Measurements from ENCODE around the gene PTPDC1. TPM values are rescaled to one million over a fixed set of nuclear protein-coding genes. Genes with fewer than 3 reads are reported as not detected.

PTPDC1 gene, protein sequence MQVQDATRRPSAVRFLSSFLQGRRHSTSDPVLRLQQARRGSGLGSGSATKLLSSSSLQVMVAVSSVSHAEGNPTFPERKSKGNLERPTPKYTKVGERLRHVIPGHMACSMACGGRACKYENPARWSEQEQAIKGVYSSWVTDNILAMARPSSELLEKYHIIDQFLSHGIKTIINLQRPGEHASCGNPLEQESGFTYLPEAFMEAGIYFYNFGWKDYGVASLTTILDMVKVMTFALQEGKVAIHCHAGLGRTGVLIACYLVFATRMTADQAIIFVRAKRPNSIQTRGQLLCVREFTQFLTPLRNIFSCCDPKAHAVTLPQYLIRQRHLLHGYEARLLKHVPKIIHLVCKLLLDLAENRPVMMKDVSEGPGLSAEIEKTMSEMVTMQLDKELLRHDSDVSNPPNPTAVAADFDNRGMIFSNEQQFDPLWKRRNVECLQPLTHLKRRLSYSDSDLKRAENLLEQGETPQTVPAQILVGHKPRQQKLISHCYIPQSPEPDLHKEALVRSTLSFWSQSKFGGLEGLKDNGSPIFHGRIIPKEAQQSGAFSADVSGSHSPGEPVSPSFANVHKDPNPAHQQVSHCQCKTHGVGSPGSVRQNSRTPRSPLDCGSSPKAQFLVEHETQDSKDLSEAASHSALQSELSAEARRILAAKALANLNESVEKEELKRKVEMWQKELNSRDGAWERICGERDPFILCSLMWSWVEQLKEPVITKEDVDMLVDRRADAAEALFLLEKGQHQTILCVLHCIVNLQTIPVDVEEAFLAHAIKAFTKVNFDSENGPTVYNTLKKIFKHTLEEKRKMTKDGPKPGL
- total RNA-seq, result 7.9 and 11.1 TPM in 2 replicates

DNA sequence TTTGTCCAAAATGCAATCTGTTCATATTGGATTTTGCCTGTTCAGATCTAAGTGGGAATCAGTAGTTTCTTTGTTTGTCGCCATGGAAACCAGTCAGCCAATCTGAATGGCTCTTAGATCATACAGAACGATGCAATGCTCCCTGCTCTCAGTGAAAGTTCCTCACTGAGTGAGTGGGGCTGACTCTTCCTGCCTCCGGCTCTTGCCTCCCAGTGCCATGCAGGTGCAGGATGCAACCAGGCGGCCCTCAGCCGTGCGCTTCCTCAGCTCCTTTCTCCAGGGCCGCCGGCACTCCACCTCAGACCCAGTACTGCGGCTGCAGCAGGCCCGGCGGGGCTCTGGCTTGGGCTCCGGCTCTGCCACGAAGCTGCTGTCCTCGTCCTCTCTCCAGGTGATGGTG lies at the start of gene PTPDC1:
Gene PTPDC1 (plus strand): TSS at position 151 of the 400 bp plus-strand sequence. CDS start 67 bp downstream, at position 218.
- no peak for FAIRE-seq
- TF ChIP-seq, protein P1, sequence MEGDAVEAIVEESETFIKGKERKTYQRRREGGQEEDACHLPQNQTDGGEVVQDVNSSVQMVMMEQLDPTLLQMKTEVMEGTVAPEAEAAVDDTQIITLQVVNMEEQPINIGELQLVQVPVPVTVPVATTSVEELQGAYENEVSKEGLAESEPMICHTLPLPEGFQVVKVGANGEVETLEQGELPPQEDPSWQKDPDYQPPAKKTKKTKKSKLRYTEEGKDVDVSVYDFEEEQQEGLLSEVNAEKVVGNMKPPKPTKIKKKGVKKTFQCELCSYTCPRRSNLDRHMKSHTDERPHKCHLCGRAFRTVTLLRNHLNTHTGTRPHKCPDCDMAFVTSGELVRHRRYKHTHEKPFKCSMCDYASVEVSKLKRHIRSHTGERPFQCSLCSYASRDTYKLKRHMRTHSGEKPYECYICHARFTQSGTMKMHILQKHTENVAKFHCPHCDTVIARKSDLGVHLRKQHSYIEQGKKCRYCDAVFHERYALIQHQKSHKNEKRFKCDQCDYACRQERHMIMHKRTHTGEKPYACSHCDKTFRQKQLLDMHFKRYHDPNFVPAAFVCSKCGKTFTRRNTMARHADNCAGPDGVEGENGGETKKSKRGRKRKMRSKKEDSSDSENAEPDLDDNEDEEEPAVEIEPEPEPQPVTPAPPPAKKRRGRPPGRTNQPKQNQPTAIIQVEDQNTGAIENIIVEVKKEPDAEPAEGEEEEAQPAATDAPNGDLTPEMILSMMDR (IDR thresholded peaks at IDR 0.05; ENCODE audit: insufficient read depth, low read length, severe bottlenecking), result no peak
- no peaks in the 10 kb centered on the region for H3K36me3 ChIP-seq (ENCODE audit: control insufficient read depth, insufficient read depth, low read length)
- no peaks in the 10 kb centered on the region for H3K27me3 ChIP-seq (ENCODE audit: control insufficient read depth, insufficient read depth, low read length)
- DNase-seq (ENCODE audit: low read depth), result peak; percentile 22
- no peak within 1 kb of the TSS for H3K4me3 ChIP-seq (ENCODE audit: low read depth, low read length)

DNA sequence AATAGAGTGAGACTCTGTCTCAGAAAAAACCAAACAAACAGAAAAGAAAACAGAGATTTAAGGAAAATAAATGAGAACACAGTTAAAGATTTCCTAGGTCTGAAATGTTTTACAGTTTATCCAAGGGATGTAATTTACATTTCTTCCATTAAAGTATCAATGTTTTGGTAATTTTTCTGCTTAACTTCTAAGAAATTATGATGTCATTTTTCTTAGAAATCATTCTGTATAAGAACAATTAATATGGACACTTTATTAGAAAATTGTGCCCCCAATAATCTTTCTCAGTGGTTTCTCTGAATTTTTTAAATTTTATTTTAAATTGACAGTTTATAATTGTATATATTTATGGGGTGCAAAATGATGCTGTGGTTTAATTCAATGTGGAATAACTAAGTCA lies 49.8 kb upstream of the PTPDC1 start:
- Histone ChIP-seq H3K27me3 (ENCODE audit: control insufficient read depth, insufficient read depth, low read length) (no peaks in the 10 kb centered on the region), H3K4me3 (ENCODE audit: low read depth, low read length) (no peak overlapping the region), H3K36me3 (ENCODE audit: control insufficient read depth, insufficient read depth, low read length) (no peaks in the 10 kb centered on the region)
- TF ChIP-seq, protein P1 (IDR thresholded peaks at IDR 0.05; ENCODE audit: insufficient read depth, low read length, severe bottlenecking), result no peak
- FAIRE-seq, result no peak
- no peak for DNase-seq (ENCODE audit: low read depth)

DNA sequence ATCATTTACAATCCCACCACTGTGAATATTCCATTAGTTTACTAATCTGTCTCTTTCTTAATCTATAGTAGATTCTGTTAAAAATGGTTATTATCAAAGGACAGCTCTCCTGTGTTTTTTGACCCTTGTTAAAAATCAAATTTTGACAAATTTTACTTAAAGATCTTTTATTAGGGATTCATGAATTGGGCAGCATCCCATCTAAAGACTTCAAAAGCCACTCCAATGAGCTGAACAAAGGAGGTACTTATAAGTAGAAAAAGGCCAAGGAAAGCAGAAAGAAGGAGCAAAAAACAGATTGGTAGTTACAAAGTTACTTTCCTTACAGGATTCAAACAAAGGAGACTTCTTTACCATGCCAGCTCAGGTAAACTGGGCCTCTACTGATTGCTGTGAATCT lies 44.5 kb upstream of the PTPDC1 start:
- FAIRE-seq (no peak), DNase-seq (ENCODE audit: low read depth) (no peak)
- H3K4me3 ChIP-seq (ENCODE audit: low read depth, low read length), result no peak overlapping the region
- no peaks in the 10 kb centered on the region for H3K27me3 ChIP-seq (ENCODE audit: control insufficient read depth, insufficient read depth, low read length)
- H3K36me3 ChIP-seq (ENCODE audit: control insufficient read depth, insufficient read depth, low read length), result no peaks in the 10 kb centered on the region
- TF ChIP-seq, protein P1 (IDR thresholded peaks at IDR 0.05; ENCODE audit: insufficient read depth, low read length, severe bottlenecking), result no peak

DNA sequence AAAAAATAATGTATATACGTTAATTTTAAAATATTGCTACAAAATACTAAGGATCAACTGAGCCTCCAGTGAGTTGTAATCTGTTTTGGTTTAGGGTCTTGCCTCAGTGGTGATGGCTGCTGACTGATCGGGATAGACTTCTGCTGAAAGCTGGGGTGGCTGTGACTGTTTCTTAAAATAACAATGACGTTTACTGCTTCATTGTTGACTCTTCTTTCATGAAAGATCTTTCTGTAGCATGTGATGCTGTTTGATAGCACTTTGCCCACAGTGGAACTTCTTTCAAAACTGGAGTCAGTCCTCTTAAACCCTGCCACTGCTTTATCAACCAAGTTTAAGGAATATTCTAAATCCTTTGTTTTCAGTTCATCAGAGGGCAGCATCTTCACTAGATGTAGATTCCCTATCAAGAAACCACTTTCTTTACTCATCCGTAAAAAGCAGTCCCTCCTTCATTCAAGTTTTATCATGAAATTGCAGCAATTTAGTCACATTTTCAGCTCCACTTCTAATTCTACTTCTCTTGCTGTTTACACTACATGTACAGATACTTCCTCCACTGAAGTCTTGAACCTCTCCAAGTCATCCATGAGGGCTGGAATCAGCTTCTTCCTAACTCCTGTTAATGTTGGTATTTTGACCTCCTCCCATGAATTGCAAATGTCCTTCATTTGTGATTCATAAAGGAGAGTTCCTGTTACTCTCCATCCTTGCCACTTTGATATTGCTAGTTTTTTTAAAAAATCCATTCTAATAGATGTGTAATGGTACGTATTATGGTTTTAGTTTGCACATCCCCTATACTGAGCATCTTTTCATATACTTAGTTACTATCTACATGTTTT lies 41.5 kb upstream of the PTPDC1 start:
- FAIRE-seq, result no peak
- DNase-seq (ENCODE audit: low read depth), result no peak
- no peaks in the 10 kb centered on the region for H3K36me3 ChIP-seq (ENCODE audit: control insufficient read depth, insufficient read depth, low read length)
- H3K27me3 ChIP-seq (ENCODE audit: control insufficient read depth, insufficient read depth, low read length), result no peaks in the 10 kb centered on the region
- no peak overlapping the region for H3K4me3 ChIP-seq (ENCODE audit: low read depth, low read length)
- TF ChIP-seq, protein P1 (IDR thresholded peaks at IDR 0.05; ENCODE audit: insufficient read depth, low read length, severe bottlenecking), result no peak

DNA sequence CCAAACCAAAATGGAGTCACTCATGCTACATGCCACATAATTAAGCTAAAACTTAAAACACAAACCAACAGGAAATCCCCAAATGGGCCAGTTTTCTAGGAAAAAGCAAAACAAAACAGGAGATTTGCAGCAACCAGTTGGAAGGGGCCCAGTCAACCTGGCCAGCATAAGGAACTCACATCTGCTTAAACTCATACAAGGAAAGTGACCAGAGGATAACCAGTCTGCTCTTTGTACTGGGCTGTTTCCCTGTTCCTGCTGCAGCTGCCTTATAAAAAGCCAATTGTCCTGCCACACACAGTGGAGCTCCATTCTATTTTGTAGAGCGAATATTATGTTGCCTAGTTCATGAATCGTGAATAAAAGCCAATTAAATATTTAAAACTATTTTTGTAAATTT lies 29.5 kb upstream of the PTPDC1 start:
- DNase-seq (ENCODE audit: low read depth), result no peak
- no peaks in the 10 kb centered on the region for H3K27me3 ChIP-seq (ENCODE audit: control insufficient read depth, insufficient read depth, low read length)
- H3K4me3 ChIP-seq (ENCODE audit: low read depth, low read length), result no peak overlapping the region
- FAIRE-seq, result no peak
- TF ChIP-seq, protein P1 (IDR thresholded peaks at IDR 0.05; ENCODE audit: insufficient read depth, low read length, severe bottlenecking), result no peak
- no peaks in the 10 kb centered on the region for H3K36me3 ChIP-seq (ENCODE audit: control insufficient read depth, insufficient read depth, low read length)

All from bronchial epithelial cell (primary cell).